ENCODE data around the gene BANP.

BANP gene

DNA sequence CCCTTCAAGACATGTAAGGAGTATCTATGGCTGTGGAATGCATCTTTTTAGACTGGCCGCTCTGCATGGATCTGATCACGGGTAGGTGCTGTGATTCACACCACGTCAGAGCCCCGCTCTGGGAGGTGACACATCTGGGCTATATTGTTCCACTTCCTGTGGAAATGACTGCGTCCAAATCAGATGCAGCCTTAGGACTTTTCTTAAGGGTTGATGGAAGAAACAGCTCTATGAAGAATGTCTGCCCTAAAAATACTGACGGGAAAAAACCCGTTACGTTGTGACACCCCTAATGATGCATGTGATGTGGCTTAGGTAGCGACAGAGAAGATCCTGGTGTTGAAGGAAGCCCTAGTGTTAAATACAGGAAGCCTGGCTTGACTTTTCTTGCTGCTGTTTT is 12.2 kb downstream of the BANP start:
- Histone ChIP-seq H3K79me2 (ENCODE audit: control insufficient read depth, insufficient read depth, low read length, poor library complexity) (peaks cover 9% of the 10 kb centered on the region), H3K27ac (ENCODE audit: low read depth, low read length) (no peak overlapping the region), H3K4ac (ENCODE audit: low read depth, low read length) (peak overlapping the region; percentile 70), H4K8ac (ENCODE audit: low read depth, low read length) (no peak overlapping the region), H3K4me2 (ENCODE audit: low read length) (no peak overlapping the region), H3K4me1 (ENCODE audit: control insufficient read depth in 1 of 2, insufficient read depth in 2 of 2, low read length in 2 of 2) (peaks cover 0 to under 1% of the 10 kb centered on the region in 2 experiments), H3K23ac (ENCODE audit: low read length) (no peak overlapping the region), H3K9me3 (ENCODE audit: insufficient read depth, low read depth, low read length) (no peaks in the 10 kb centered on the region), H4K12ac (ENCODE audit: low read depth, low read length) (no peak overlapping the region), H2BK120ac (ENCODE audit: insufficient read depth, low read length, poor library complexity) (no peak overlapping the region), H2BK5ac (ENCODE audit: low read depth, low read length, poor library complexity) (no peak overlapping the region), H2AK5ac (ENCODE audit: low read length) (no peak overlapping the region), H3K27me3 (ENCODE audit: insufficient read depth, low read length) (no peaks in the 10 kb centered on the region), H3K4me3 (ENCODE audit: low read depth, low read length) (no peak overlapping the region), H3K36me3 (ENCODE audit: control insufficient read depth in 1 of 2, insufficient read depth in 2 of 2, low read length in 2 of 2) (peaks cover 7 to 8% of the 10 kb centered on the region in 2 experiments), H4K91ac (ENCODE audit: low read depth, low read length) (no peak overlapping the region), H3K9ac (ENCODE audit: low read length) (no peak overlapping the region), H3K14ac (ENCODE audit: low read length) (no peak overlapping the region), H2AFZ (ENCODE audit: insufficient read depth, low read length, poor library complexity) (no peak overlapping the region), H3K18ac (ENCODE audit: low read length) (no peak overlapping the region), H3K79me1 (ENCODE audit: low read length) (no peaks in the 10 kb centered on the region), H2BK12ac (ENCODE audit: low read length) (no peak overlapping the region)
- DNase-seq = peak in 1 of 2 donors; percentile 36
- no CpG with 5 or more reads among the region's 9 CpGs for WGBS (ENCODE audit: extremely low coverage, insufficient coverage, insufficient read length)

- Histone ChIP-seq H3K4ac (ENCODE audit: low read depth, low read length) (peak overlapping the region; percentile 25), H3K79me1 (ENCODE audit: low read length) (no peaks in the 10 kb centered on the region), H3K4me2 (ENCODE audit: low read length) (no peak overlapping the region), H3K27me3 (ENCODE audit: insufficient read depth, low read length) (no peaks in the 10 kb centered on the region), H3K18ac (ENCODE audit: low read length) (no peak overlapping the region), H2BK5ac (ENCODE audit: low read depth, low read length, poor library complexity) (no peak overlapping the region), H4K91ac (ENCODE audit: low read depth, low read length) (no peak overlapping the region), H2AFZ (ENCODE audit: insufficient read depth, low read length, poor library complexity) (no peak overlapping the region), H3K4me3 (ENCODE audit: low read depth, low read length) (peak overlapping the region; percentile 30), H3K9me3 (ENCODE audit: insufficient read depth, low read depth, low read length) (no peaks in the 10 kb centered on the region), H3K79me2 (ENCODE audit: control insufficient read depth, insufficient read depth, low read length, poor library complexity) (peaks cover 7% of the 10 kb centered on the region), H4K8ac (ENCODE audit: low read depth, low read length) (no peak overlapping the region), H3K23ac (ENCODE audit: low read length) (no peak overlapping the region), H2BK120ac (ENCODE audit: insufficient read depth, low read length, poor library complexity) (no peak overlapping the region), H3K14ac (ENCODE audit: low read length) (no peak overlapping the region), H2BK12ac (ENCODE audit: low read length) (no peak overlapping the region), H3K9ac (ENCODE audit: low read length) (no peak overlapping the region), H3K36me3 (ENCODE audit: control insufficient read depth in 1 of 2, insufficient read depth in 2 of 2, low read length in 2 of 2) (peaks cover 2 to 4% of the 10 kb centered on the region in 2 experiments), H3K4me1 (ENCODE audit: control insufficient read depth in 1 of 2, insufficient read depth in 2 of 2, low read length in 2 of 2) (peaks cover 0 to 2% of the 10 kb centered on the region in 2 experiments), H2AK5ac (ENCODE audit: low read length) (no peak overlapping the region), H3K27ac (ENCODE audit: low read depth, low read length) (no peak overlapping the region), H4K12ac (ENCODE audit: low read depth, low read length) (no peak overlapping the region)
- WGBS (ENCODE audit: extremely low coverage, insufficient coverage, insufficient read length) = no CpG with 5 or more reads among the region's 19 CpGs
- no peak for DNase-seq
Observed at GRCh38 chr16:87964049-87964659, 12.9 kb downstream of the BANP start.

DNA sequence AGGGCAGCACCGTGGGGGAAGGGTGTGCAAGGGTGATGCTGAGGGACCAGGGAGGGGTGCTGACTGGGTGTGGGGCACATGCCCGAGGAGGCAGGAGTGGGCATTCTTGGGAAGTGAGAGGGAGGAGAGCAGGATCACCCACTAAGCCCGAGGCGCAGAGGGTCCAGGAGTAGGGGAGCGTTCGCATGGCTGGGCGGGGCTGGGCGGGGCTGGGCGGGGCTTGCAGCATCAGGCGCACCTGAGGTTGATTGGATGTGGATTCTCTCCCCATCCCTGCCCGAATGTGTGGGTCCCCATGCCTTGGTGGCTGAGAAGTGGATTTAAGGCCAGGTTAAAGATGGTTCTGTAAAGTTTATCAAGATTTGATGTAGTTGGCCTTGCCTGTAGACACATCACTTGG is 14.2 kb downstream of the BANP start:
- H3K79me2 ChIP-seq (ENCODE audit: control insufficient read depth, insufficient read depth, low read length, poor library complexity) = peaks cover 3% of the 10 kb centered on the region
- DNase-seq = no peak
- no peak overlapping the region for H2BK5ac ChIP-seq (ENCODE audit: low read depth, low read length, poor library complexity)
- peaks cover 2 to 4% of the 10 kb centered on the region in 2 experiments for H3K36me3 ChIP-seq (ENCODE audit: control insufficient read depth in 1 of 2, insufficient read depth in 2 of 2, low read length in 2 of 2)
- H3K79me1 ChIP-seq (ENCODE audit: low read length) = no peaks in the 10 kb centered on the region
- H2AK5ac ChIP-seq (ENCODE audit: low read length) = no peak overlapping the region
- no peak overlapping the region for H2AFZ ChIP-seq (ENCODE audit: insufficient read depth, low read length, poor library complexity)
- no peak overlapping the region for H2BK120ac ChIP-seq (ENCODE audit: insufficient read depth, low read length, poor library complexity)
- no peaks in the 10 kb centered on the region for H3K27me3 ChIP-seq (ENCODE audit: insufficient read depth, low read length)
- no peak overlapping the region for H3K14ac ChIP-seq (ENCODE audit: low read length)
- H3K4ac ChIP-seq (ENCODE audit: low read depth, low read length) = no peak overlapping the region
- H3K18ac ChIP-seq (ENCODE audit: low read length) = no peak overlapping the region
- no peak overlapping the region for H3K27ac ChIP-seq (ENCODE audit: low read depth, low read length)
- H3K9me3 ChIP-seq (ENCODE audit: insufficient read depth, low read depth, low read length) = no peaks in the 10 kb centered on the region
- no peak overlapping the region for H3K4me3 ChIP-seq (ENCODE audit: low read depth, low read length)
- WGBS (ENCODE audit: extremely low coverage, insufficient coverage, insufficient read length) = no CpG with 5 or more reads among the region's 11 CpGs
- H4K91ac ChIP-seq (ENCODE audit: low read depth, low read length) = no peak overlapping the region
- H4K12ac ChIP-seq (ENCODE audit: low read depth, low read length) = no peak overlapping the region
- no peak overlapping the region for H2BK12ac ChIP-seq (ENCODE audit: low read length)
- no peak overlapping the region for H4K8ac ChIP-seq (ENCODE audit: low read depth, low read length)
- no peak overlapping the region for H3K9ac ChIP-seq (ENCODE audit: low read length)
- H3K23ac ChIP-seq (ENCODE audit: low read length) = no peak overlapping the region
- H3K4me1 ChIP-seq (ENCODE audit: control insufficient read depth in 1 of 2, insufficient read depth in 2 of 2, low read length in 2 of 2) = peaks cover 0 to 2% of the 10 kb centered on the region in 2 experiments
- H3K4me2 ChIP-seq (ENCODE audit: low read length) = no peak overlapping the region

- no peak for DNase-seq
- Histone ChIP-seq H4K8ac (ENCODE audit: low read depth, low read length) (no peak overlapping the region), H2AK5ac (ENCODE audit: low read length) (no peak overlapping the region), H2BK5ac (ENCODE audit: low read depth, low read length, poor library complexity) (no peak overlapping the region), H3K14ac (ENCODE audit: low read length) (no peak overlapping the region), H3K4me2 (ENCODE audit: low read length) (no peak overlapping the region), H3K4me1 (ENCODE audit: control insufficient read depth in 1 of 2, insufficient read depth in 2 of 2, low read length in 2 of 2) (peaks cover 0 to 2% of the 10 kb centered on the region in 2 experiments), H3K4ac (ENCODE audit: low read depth, low read length) (peak overlapping the region; percentile 58), H3K79me1 (ENCODE audit: low read length) (no peaks in the 10 kb centered on the region), H3K4me3 (ENCODE audit: low read depth, low read length) (no peak overlapping the region), H3K18ac (ENCODE audit: low read length) (no peak overlapping the region), H3K79me2 (ENCODE audit: control insufficient read depth, insufficient read depth, low read length, poor library complexity) (peaks cover 3% of the 10 kb centered on the region), H2AFZ (ENCODE audit: insufficient read depth, low read length, poor library complexity) (no peak overlapping the region), H3K36me3 (ENCODE audit: control insufficient read depth in 1 of 2, insufficient read depth in 2 of 2, low read length in 2 of 2) (peaks cover 5 to 8% of the 10 kb centered on the region in 2 experiments), H2BK120ac (ENCODE audit: insufficient read depth, low read length, poor library complexity) (no peak overlapping the region), H3K27me3 (ENCODE audit: insufficient read depth, low read length) (no peaks in the 10 kb centered on the region), H2BK12ac (ENCODE audit: low read length) (no peak overlapping the region), H4K91ac (ENCODE audit: low read depth, low read length) (no peak overlapping the region), H3K23ac (ENCODE audit: low read length) (no peak overlapping the region), H3K27ac (ENCODE audit: low read depth, low read length) (no peak overlapping the region), H4K12ac (ENCODE audit: low read depth, low read length) (no peak overlapping the region), H3K9ac (ENCODE audit: low read length) (no peak overlapping the region), H3K9me3 (ENCODE audit: insufficient read depth, low read depth, low read length) (peaks cover 1% of the 10 kb centered on the region)
- no CpG with 5 or more reads among the region's 5 CpGs for WGBS (ENCODE audit: extremely low coverage, insufficient coverage, insufficient read length)
Observed at GRCh38 chr16:87966064-87966645, 14.9 kb downstream of the BANP start.

Measured in trophoblast cell (in vitro differentiated cells and primary cell).